ENCODE data around the gene ITPR1. TPM values are rescaled to one million over a fixed set of nuclear protein-coding genes. Genes with fewer than 3 reads are reported as not detected.

The ITPR1 gene
- total RNA-seq, 3 donors from 2014 or later, result 10.7 to 80.2 (median 20.7) TPM

GRCh38 chr3:4763604-4764247 lies 270.6 kb downstream of the ITPR1 start:
- H3K36me3 ChIP-seq (ENCODE audit: low read depth), result no peaks in the 10 kb centered on the region
- no peak for DNase-seq
- peaks cover 11% of the 10 kb centered on the region for H3K4me1 ChIP-seq (ENCODE audit: low read depth)
- H3K9me3 ChIP-seq, result peaks cover 3% of the 10 kb centered on the region
- ATAC-seq, result no peak
- intact Hi-C loops (cut with DNase I, micrococcal nuclease), result no loop called here
- no peak overlapping the region for H3K4me3 ChIP-seq
- TF ChIP-seq, protein P1, sequence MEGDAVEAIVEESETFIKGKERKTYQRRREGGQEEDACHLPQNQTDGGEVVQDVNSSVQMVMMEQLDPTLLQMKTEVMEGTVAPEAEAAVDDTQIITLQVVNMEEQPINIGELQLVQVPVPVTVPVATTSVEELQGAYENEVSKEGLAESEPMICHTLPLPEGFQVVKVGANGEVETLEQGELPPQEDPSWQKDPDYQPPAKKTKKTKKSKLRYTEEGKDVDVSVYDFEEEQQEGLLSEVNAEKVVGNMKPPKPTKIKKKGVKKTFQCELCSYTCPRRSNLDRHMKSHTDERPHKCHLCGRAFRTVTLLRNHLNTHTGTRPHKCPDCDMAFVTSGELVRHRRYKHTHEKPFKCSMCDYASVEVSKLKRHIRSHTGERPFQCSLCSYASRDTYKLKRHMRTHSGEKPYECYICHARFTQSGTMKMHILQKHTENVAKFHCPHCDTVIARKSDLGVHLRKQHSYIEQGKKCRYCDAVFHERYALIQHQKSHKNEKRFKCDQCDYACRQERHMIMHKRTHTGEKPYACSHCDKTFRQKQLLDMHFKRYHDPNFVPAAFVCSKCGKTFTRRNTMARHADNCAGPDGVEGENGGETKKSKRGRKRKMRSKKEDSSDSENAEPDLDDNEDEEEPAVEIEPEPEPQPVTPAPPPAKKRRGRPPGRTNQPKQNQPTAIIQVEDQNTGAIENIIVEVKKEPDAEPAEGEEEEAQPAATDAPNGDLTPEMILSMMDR (IDR thresholded peaks at IDR 0.05), result no peak

GRCh38 chr3:4765212-4765611 lies 272.1 kb downstream of the ITPR1 start:
- Histone ChIP-seq H3K4me1 (ENCODE audit: low read depth) (no peaks in the 10 kb centered on the region), H3K4me3 (no peak overlapping the region), H3K9me3 (peaks cover 3% of the 10 kb centered on the region), H3K36me3 (ENCODE audit: low read depth) (no peaks in the 10 kb centered on the region)
- intact Hi-C loops (cut with DNase I, micrococcal nuclease), result no loop called here
- TF ChIP-seq, protein P1 (IDR thresholded peaks at IDR 0.05), result no peak
- no peak for DNase-seq
- ATAC-seq, result no peak

GRCh38 chr3:4766263-4766662 lies 273.1 kb downstream of the ITPR1 start:
- peaks cover 3% of the 10 kb centered on the region for H3K9me3 ChIP-seq
- H3K4me1 ChIP-seq (ENCODE audit: low read depth), result peaks cover 10% of the 10 kb centered on the region
- H3K36me3 ChIP-seq (ENCODE audit: low read depth), result no peaks in the 10 kb centered on the region
- ATAC-seq, result no peak
- intact Hi-C loops (cut with DNase I, micrococcal nuclease), result no loop called here
- DNase-seq, result no peak
- no peak overlapping the region for H3K4me3 ChIP-seq
- TF ChIP-seq, protein P1 (IDR thresholded peaks at IDR 0.05), result no peak

- intact Hi-C loops (cut with DNase I, micrococcal nuclease), result no loop called here
- ATAC-seq (no peak), DNase-seq (no peak)
- Histone ChIP-seq H3K36me3 (ENCODE audit: low read depth) (no peaks in the 10 kb centered on the region), H3K4me3 (no peak overlapping the region), H3K4me1 (ENCODE audit: low read depth) (peaks cover 16% of the 10 kb centered on the region), H3K9me3 (peaks cover 3% of the 10 kb centered on the region)
- TF ChIP-seq, protein P1 (IDR thresholded peaks at IDR 0.05), result no peak
These were observed 273.8 kb downstream of the ITPR1 start for GRCh38 chr3:4766716-4767499.

GRCh38 chr3:4768021-4768420 lies 274.9 kb downstream of the ITPR1 start:
- no peak for ATAC-seq
- TF ChIP-seq, protein P1 (IDR thresholded peaks at IDR 0.05), result no peak
- no peak overlapping the region for H3K4me3 ChIP-seq
- peaks cover 27% of the 10 kb centered on the region for H3K4me1 ChIP-seq (ENCODE audit: low read depth)
- H3K9me3 ChIP-seq, result peaks cover 3% of the 10 kb centered on the region
- H3K36me3 ChIP-seq (ENCODE audit: low read depth), result no peaks in the 10 kb centered on the region
- no peak for DNase-seq
- intact Hi-C loops (cut with DNase I, micrococcal nuclease), result no loop called here
